ENCODE data around the gene LYVE1. TPM values are rescaled to one million over a fixed set of nuclear protein-coding genes. Genes with fewer than 3 reads are reported as not detected.

Gene LYVE1
- total RNA-seq, 1 donor from 2014 or later, result 254 TPM

DNA sequence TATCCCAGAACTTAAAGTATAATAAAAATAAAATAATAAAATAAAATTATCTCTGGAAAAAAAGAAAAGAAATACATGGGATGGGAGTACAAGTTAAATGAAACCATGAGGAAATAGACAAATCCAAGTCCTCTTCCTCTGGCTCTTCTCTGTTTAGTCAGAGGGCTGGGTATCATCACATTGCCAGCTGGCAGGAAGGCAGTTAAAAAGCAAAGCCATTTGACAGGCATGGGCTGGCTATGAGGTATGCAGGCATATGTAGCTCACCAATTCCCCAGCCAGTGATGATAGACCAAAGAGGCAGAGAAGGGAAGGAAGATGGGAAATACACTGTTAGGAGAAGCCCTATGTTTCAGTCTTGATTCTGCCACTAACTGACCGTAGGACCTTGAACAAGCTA, 6.5 kb downstream of the LYVE1 start:
- DNase-seq (ENCODE audit: extremely low read depth, low read depth, low spot score), result no peak

DNA sequence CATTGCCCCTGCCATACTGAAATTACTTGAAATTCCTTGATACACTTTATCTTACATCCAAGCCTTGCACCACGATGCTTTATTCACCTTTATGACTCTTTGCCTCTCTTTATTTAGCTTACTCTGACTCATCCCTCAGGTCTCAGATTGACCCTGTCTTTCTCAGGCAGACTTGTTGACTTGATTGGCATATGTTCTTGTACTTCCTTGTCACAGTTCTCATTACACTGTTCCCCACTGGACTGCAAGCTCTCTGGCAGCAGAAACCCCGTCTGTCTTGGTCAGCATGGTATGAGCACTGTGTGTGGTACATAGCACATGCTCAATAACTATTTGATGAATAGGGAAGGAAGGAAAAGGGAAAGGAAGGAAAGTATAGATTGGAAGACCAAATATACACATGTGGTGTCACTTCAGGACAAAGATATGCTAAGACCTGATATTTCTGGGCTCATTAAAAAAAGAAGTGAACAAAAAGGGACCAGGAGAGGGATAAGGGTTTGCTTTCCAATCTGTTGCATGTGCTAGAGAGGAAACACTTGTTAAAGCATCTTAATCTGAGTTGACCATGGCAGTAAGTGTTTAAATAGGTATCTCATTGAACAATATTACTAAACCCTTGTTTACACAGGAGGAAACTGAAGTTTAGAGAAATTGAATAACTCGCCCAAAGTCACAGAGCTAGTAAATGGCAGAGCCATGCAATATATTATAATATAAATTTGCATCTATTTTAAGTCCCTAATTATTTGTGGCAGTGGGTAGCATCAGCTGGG, 7.2 kb downstream of the LYVE1 start:
- DNase-seq (ENCODE audit: extremely low read depth, low read depth, low spot score), result no peak

DNA sequence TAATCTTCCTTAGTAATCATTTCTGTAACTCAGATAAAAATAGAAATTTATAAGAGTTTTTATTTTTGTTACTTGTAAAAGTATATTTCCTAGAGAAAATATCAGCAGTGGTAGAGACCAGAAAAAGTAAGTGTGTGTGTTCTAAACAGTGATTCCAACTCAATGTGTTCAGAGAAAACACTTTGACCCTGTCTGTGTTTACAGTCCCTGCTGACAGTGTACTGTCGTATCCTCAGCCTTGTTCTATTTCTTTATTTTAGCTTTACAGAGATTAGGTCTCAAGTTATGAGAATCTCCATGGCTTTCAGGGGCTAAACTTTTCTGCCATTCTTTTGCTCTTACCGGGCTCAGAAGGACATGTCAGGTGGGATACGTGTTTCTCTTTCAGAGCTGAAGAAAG, 10.2 kb downstream of the LYVE1 start:
- no peak for DNase-seq (ENCODE audit: extremely low read depth, low read depth, low spot score)

DNA sequence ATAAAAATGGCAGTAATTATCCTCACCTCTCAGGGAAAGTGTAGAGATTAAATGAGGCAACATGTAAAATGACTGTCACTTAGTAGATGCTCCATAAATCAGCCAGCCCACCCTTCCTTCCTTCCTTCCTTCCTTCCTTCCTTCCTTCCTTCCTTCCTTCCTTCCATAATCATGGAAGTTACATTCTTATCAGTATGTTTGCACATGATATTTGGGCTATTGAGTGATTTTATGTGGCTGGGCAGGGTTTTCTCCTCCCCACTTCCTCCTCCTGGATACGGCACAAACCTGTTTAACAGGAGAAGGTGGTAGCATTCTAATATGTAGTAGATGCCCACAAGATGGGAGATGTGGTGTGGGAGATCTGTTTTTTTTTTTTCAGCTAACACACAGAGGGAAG, 11.9 kb downstream of the LYVE1 start:
- no peak for DNase-seq (ENCODE audit: extremely low read depth, low read depth, low spot score)

DNA sequence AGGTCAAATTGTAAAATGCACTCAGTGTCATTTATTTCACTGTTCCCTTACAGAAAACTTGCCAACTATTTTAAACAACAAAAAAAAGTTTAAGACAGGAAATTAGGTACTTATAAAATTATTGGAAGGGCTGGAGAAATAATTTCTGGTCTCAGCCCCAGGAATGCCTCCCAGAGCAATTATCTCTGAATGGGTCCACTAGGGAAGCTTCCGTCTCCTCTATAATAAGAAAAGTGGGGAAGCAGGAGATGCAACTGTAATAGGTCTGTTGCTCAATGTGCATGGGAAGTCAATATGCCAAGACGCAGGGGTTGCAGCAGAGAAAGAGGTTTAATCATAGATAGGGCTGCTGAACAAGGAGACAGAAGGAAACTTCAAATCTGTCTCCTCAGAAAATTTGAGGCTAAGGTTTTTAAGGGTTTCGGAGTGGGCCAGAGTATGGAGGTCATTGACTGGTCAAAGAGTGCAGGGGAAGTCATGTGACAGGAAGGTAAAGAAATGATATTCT, 16.6 kb downstream of the LYVE1 start:
- no peak for DNase-seq (ENCODE audit: extremely low read depth, low read depth, low spot score)

DNA sequence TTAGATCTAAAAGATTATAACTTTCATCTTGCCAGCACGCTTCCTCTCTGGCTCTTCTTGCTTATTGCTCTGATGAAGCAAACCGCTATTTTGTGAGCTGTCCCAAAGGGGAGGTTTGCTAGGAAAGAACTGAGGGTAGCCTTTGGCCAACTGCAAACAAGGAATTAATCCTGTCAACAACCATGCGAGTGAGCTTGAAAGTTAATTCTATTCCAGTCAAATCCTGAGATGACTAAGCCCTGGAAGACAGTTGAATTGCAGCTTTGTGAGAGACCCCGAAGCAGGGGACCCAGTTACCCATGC, 17.2 kb downstream of the LYVE1 start:
- DNase-seq (ENCODE audit: extremely low read depth, low read depth, low spot score), result no peak

DNA sequence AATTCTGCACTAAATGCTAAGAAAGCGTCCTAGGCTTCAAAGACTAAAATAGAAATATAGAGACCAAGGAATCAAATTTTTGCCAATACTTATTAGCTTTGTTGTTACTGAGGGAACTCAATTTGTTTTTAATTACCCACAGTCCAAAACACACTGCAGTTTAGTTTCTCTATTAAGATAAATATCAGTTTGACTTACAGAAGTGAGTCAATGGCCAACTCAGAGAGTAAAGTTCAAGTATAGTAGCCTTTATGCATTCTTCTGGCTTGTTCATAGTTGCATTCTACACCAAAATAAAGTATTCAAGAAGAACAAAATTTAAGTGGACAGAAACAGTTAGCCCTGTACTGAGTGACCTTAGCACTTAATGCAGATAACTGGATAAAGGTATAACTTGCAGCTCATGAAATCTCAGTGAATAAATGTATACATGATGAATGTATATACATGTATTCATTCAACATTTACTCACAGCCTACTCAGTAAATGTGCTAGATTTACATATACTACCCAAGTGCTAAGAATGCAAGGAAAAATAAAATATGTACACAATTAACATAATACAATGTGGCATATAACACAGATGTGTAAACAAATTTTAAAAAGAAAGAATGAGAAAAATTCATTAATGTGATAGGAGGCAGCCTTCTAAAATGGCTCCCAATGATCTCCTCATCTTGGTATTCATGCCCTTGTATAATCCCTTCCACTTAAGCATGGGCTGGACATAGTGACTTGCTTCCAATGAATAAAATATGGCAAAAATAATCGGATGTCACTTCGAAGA, 17.8 kb downstream of the LYVE1 start:
- DNase-seq (ENCODE audit: extremely low read depth, low read depth, low spot score), result no peak

DNA sequence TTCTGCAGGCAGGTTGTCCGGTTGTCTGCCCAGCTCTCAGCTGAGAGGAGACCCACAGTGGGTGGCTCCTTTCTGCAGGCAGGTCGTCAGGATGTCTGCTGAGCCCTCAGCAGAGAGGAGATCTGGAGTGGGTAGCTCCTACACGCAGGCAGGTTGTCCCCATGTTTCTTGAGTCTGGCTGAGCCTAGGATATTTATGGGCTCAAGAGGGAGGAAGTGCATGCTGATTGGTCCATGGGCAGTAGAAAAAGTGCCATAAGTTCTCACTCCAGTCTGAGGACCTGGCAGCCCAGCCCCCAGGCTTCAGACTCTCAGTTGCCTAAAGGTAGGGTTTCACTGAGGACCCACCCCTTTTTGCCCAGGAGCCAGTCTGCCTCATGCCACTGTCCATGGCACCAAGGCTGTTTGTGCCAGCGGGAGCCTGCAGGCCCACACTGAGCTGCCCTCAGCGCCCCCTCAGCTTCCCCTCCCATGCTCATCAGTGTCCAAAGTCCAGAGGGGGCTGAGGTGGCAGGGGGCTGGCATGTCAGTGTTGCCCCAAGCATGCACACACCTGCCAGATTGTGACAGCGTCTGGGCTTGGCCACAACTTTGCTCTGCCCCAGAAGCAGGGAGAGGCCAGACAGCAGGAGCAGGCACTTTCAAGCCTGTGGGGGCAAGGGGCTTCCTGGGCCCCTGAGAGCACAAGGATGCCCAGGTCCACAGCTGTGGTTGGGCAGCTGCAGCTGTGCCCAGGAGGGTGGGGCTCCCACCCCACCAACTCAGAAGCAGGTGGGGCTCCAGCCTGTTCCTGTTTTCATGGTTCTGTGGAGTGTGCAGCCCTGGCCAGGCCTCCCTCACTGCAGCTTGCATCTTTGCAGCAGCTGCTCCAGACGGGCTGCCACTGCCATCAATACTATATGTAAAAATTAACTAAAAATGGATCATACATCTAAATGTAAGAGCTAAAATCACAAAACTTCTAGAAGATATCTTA, 23.7 kb downstream of the LYVE1 start:
- no peak for DNase-seq (ENCODE audit: extremely low read depth, low read depth, low spot score)

DNA sequence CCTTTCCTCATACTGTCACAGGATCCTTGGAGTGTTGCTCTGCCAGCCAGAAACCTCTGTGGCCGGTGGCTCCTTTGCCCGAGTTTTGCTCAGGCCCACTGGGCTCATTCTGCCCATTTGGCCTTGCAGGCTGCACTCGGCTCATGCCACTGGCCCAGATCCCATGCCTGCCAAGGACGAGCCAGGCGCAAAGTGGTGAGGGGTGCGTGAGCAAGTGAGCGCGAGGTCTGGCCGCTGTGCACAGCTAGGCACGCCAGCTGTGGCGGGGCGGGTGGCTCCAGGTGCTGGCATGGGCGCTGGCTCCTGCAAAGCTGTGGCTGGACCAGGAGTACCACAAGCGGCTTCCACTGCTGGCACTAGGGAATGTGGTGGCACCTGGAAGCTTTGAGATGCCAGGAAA, 24.7 kb downstream of the LYVE1 start:
- no peak for DNase-seq (ENCODE audit: extremely low read depth, low read depth, low spot score)

DNA sequence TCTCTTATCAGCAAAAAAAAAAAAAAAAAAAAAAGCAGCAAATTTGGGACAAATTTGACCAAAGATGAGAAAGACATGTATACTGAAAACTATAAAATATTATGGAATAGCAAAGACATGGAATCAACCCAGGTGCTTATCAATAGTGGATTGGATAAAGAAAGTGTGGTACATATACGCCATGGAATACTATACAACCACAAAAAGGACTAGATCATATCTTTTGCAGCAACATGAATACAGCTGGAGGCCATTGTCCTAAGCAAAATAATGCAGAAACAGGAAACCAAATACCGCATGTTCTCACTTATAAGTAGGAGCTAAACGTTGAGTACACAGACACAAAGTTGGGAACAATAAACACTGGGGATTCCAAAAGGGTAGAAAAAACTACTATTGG, 25.7 kb downstream of the LYVE1 start:
- DNase-seq (ENCODE audit: extremely low read depth, low read depth, low spot score), result no peak

DNA sequence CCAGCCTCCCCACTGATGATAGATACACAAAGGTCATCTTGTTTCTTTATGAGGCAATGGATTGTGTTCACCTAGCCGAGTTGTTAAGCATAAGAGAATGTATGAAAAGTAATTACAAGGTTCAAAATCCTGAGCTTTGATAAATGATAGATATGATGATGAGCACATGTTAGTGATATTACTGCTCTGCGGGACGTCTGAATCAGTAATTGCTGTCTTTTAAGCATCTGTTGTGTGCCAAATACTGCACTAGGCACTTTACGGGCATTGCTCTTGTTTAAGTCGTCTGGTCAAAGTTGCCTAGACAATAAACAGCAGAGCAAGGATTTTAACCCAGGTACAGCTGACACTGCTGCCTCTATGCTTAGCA, 26.9 kb downstream of the LYVE1 start:
- DNase-seq (ENCODE audit: extremely low read depth, low read depth, low spot score), result no peak

DNA sequence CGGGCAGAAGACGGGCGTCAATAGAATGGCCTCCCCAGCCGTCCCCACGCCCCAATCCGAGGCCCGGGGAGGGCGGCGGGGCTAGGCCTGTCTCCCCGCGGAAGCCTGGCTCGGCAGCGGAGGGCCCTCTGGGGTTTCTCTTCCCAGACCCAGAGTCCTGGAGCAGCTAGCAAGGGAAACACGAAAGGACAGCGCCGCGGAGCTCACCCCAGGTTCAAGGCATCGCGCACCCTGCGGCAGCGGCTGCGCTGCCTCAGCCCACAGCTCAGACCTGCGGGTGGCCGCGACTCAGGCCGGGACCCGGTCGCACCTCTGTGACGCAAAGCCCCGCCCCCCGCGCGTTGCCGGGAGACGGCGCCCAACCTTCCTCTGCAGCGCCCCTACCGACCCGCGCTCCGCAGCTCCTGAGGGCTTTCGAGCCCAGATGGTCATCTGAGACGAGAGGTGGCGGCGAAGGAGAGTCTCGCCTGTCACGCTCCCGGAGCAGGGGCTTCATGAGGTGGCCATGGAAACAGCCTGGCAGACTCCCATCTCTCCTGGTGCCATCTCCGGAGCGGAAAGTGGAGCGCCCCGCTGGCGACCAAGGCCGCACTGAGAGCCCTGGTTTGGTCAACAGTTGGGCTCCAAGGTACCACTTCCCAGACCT, 27.4 kb downstream of the LYVE1 start, which contains the start of gene RNF141:
RNF141 (minus strand) TSS at position 273 of the 646 bp plus-strand sequence. CDS start 7,029 bp downstream, outside the sequence.
- DNase-seq (ENCODE audit: extremely low read depth, low read depth, low spot score), result no peak

DNA sequence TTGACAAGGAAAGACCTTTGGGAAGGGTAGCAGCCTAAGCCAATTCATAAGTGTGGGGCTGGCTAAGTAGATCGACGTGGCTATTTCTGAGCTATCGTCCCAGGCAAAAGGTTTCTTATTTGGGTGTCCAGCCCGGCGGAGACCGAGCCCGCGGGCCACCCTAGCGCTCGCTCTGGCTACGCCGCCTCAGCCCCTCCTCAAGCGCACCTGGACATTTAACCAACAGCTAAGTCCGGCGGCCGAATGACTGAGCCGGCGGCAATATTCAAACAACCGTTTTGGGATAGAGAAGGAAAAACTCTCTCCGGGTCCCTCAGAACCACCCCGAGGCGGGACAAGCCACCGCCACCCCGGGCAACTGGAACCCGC, 27.9 kb downstream of the LYVE1 start:
- no peak for DNase-seq (ENCODE audit: extremely low read depth, low read depth, low spot score)

DNA sequence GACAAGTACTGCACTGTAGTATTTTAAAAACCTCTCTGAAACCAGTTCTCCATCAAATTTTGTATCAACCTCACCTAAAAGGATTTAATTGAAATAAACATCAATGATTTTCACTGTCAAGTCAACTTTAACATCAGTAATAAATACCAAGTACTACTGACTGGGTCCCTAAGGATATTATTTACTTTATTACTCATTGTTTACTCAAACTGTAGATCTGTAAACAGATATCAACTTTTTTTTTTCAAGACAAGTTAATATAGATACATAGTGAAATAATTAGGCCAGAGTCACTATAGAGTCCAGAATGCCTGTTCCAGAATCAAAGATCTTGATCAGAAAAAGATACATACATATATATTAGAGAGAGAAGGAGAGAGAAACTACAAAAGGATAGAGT, 29.1 kb downstream of the LYVE1 start:
- DNase-seq (ENCODE audit: extremely low read depth, low read depth, low spot score), result no peak

DNA sequence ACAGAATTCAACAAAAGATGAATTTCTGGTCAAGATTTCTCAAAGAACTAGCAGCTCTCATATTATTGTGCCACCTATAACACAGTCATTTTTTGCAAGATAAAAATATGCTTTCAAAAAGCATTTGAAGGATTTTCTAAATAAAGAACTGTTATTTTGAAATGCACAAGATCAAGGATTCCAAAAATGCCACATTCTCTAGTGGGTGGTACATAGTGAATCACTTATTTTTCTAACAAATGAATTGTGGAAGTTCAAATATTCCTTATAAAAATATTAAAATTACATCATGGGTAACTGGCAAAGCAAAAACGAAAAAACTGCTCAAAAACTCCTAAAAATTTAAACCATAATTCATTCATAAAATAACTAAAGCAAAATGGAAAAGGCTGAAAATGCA, 29.5 kb downstream of the LYVE1 start:
- DNase-seq (ENCODE audit: extremely low read depth, low read depth, low spot score), result no peak

DNA sequence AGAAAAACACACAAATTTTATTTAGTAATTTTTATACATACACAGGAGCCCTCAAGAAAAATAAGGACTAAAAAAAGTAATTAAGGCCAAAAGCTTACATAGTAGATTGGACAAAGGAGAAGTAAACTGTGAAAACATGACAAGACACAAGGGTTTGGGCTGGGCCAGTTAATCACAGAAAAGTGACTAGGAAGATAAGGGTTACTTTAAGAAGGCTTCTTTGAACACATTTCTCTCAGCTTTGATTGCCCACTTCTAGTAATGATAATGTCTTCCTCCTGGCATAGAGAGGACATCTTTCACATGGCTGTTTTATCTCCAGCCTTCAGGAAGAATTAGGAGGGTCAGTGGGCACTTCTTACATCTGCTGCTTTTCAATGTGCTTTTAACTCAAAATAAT, 30.9 kb downstream of the LYVE1 start:
- DNase-seq (ENCODE audit: extremely low read depth, low read depth, low spot score), result no peak

DNA sequence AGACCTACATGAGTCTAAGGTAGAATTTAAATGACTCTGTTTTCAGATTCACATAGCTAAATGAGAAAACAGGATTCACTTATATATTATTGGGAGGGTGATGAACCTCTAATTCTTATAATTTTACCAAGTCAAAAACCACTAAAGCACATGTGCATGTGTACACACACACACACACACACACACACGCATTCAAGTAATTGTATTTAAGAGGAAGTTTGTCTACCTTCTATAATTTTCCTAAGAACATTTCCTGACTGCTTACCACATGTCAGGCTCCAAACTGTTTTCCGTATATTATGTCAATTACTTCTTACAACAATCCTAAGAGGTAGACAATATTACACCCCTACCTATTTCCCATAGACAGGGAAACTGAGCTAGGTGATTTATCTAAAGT, 34.1 kb downstream of the LYVE1 start:
- no peak for DNase-seq (ENCODE audit: extremely low read depth, low read depth, low spot score)

DNA sequence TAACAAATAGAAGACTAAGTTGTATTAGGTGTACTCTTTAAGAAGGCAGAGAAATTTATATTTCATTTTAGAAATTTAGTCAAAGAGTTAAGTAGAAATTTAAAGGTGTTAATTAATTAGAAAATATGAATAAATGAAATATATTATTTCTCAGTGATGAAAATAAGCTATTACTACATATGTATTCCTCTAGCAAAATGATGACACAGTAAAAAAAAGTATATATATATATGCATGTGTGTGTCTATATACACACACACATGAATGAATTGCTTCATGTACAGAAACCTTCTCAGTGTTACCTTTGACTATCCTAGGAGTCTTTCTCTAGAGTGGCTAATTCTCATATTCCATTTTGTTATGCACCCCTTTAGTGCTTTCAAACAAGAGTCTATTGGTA, 35.1 kb downstream of the LYVE1 start:
- no peak for DNase-seq (ENCODE audit: extremely low read depth, low read depth, low spot score)

DNA sequence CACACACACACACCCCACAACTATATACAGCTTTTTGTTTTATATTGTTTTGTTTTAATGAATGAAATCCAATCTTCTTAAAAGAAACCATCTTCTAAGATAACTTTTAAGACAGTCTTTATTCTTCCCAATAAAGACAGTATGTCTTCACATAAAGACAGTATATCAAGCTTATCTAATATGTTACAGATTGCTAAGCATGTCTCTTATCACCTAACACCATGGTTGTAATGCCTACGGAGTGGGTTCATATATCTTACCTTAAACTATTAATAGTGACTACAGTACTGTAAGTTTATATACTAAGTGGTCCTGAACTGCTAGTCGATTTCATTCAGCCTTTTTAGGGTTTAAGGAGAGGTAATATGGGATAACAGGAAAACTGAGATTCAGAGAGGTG, 35.9 kb downstream of the LYVE1 start:
- no peak for DNase-seq (ENCODE audit: extremely low read depth, low read depth, low spot score)

DNA sequence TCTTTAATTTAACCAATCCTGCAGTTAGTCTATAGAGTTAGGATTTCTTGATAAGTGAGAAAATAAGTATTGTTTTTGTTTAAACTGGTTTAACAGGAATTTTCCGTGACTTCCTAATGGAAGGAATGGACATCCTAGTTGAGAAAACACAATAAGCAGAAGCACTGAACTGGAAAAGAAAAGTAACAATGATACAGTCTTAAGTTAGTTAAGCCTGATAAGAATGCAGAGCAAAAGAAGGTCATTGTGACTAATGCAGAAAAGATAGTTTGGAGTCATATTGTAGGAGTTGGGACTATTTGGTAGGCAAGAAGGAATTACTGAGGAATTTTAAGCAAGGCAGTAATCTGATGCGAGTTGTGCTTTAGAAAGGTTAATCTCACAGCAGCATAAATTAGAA, 39.2 kb downstream of the LYVE1 start:
- DNase-seq (ENCODE audit: extremely low read depth, low read depth, low spot score), result no peak

DNA sequence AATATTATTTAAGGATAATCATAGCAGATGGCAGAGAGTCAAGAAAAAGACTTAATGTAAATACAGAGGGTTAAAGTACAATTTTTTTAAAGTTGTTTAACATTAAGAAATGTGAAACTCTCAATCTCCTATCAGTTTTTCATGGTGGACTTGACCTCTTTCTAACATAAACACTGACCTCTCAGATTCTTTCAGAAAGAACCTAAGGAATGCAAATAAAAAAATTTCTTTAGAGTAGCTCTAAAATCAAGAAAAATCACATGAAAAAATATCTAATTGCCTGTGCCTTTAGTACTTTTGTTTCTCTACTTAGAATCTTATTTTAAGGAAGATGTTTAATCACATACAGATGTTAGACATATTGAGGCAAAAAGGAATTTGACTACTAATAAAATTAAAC, 40.3 kb downstream of the LYVE1 start:
- no peak for DNase-seq (ENCODE audit: extremely low read depth, low read depth, low spot score)

All from glomerular endothelial cell (primary cell).